ENCODE results near the gene CDH13.

DNA sequence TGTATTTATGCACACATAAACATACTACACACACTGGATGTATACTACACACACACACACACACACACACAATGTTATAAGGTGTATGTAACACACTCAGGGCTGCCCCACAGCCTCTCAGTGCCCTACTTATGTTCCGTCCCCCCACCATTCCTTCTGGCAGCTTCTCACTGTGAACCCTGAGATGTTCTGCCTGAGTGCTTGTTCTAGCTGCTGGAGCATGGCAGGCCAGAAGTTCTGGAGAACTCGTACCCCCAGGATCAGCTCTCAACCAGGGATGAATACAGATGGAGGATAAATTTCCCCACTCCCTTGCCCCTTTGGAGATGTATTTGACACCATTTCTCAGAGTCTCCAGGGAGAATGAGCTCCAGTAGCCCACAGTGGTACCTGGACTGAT, 76.4 kb downstream of the CDH13 start:
- TF ChIP-seq, protein P1, sequence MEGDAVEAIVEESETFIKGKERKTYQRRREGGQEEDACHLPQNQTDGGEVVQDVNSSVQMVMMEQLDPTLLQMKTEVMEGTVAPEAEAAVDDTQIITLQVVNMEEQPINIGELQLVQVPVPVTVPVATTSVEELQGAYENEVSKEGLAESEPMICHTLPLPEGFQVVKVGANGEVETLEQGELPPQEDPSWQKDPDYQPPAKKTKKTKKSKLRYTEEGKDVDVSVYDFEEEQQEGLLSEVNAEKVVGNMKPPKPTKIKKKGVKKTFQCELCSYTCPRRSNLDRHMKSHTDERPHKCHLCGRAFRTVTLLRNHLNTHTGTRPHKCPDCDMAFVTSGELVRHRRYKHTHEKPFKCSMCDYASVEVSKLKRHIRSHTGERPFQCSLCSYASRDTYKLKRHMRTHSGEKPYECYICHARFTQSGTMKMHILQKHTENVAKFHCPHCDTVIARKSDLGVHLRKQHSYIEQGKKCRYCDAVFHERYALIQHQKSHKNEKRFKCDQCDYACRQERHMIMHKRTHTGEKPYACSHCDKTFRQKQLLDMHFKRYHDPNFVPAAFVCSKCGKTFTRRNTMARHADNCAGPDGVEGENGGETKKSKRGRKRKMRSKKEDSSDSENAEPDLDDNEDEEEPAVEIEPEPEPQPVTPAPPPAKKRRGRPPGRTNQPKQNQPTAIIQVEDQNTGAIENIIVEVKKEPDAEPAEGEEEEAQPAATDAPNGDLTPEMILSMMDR (IDR thresholded peaks at IDR 0.05; ENCODE audit: low read depth, low read length) = no peak
- no peak for TF ChIP-seq EZH2phosphoT487 (IDR thresholded peaks at IDR 0.05; ENCODE audit: low read depth)

Data from OCI-LY3 (cell line).